HEK293 (cell line): ENCODE results near the gene LTN1.

Experiments used
- GLIS2 ChIP-seq: fragments of 450-650 bp; formaldehyde crosslinking; IDR thresholded peaks from 2 replicates; pipeline ENCODE4 v1.5.1; 2016; ENCODE audit warnings: missing biosample characterization, missing genetic modification characterization
- ZBTB21 ChIP-seq: fragments of 450-650 bp; formaldehyde crosslinking; IDR thresholded peaks from 2 replicates; pipeline ENCODE4 v1.5.1; 2017; ENCODE audit warnings: missing biosample characterization, missing genetic modification characterization
- TF ChIP-seq, protein P1 (sequence below): fragments of 450-650 bp; formaldehyde crosslinking; IDR thresholded peaks from 2 replicates; pipeline ENCODE4 v1.5.1; 2016; ENCODE audit warnings: missing biosample characterization, missing genetic modification characterization
- TF ChIP-seq, protein P2 (sequence below): fragments of 450-650 bp; formaldehyde crosslinking; IDR thresholded peaks from 2 replicates; pipeline ENCODE4 v1.5.1; 2016; ENCODE audit warnings: missing biosample characterization, missing genetic modification characterization

DNA sequence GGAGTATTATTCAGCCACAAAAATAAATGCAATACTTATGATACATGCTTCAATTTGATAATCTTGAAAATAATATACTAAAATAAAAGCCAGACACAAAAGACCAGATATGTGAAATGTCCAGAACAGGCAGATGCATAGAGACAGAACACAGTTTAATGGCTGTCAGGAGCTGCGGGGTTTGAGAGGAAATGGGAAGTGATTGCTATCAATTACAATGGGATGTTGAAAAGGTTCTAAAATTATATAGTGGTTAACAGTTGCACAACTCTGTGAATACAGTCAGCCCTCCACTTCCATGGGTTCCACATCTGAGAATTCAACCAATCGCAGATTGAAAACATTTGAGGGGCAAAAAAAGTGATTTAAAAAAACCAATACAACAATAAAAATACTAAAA lies 54.0 kb downstream of the LTN1 start:
- TF ChIP-seq, protein P1, sequence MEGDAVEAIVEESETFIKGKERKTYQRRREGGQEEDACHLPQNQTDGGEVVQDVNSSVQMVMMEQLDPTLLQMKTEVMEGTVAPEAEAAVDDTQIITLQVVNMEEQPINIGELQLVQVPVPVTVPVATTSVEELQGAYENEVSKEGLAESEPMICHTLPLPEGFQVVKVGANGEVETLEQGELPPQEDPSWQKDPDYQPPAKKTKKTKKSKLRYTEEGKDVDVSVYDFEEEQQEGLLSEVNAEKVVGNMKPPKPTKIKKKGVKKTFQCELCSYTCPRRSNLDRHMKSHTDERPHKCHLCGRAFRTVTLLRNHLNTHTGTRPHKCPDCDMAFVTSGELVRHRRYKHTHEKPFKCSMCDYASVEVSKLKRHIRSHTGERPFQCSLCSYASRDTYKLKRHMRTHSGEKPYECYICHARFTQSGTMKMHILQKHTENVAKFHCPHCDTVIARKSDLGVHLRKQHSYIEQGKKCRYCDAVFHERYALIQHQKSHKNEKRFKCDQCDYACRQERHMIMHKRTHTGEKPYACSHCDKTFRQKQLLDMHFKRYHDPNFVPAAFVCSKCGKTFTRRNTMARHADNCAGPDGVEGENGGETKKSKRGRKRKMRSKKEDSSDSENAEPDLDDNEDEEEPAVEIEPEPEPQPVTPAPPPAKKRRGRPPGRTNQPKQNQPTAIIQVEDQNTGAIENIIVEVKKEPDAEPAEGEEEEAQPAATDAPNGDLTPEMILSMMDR (tag by site-specific recombination) = no peak
- TF ChIP-seq GLIS2 = no peak
- TF ChIP-seq ZBTB21 (tag by site-specific recombination) = no peak
- TF ChIP-seq, protein P2, sequence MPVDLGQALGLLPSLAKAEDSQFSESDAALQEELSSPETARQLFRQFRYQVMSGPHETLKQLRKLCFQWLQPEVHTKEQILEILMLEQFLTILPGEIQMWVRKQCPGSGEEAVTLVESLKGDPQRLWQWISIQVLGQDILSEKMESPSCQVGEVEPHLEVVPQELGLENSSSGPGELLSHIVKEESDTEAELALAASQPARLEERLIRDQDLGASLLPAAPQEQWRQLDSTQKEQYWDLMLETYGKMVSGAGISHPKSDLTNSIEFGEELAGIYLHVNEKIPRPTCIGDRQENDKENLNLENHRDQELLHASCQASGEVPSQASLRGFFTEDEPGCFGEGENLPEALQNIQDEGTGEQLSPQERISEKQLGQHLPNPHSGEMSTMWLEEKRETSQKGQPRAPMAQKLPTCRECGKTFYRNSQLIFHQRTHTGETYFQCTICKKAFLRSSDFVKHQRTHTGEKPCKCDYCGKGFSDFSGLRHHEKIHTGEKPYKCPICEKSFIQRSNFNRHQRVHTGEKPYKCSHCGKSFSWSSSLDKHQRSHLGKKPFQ (tag by site-specific recombination) = no peak
